ENCODE data around the gene SCNN1A. TPM values are rescaled to one million over a fixed set of nuclear protein-coding genes. Genes with fewer than 3 reads are reported as not detected.

SCNN1A gene
- total and polyA plus RNA-seq, 2 donors (not counting 3 experiments of a cell fraction or from before 2014, with no cell fraction given) = 0.12 to 0.18 TPM

GRCh38 chr12:6319446-6319845, 55.9 kb downstream of the SCNN1A start:
- ChIA-PET CTCF (interaction anchor here (1.1 to 2.3 kb wide), 3 partner anchors 17 to 146 kb away, joined by 3 to 5 read pairs (median 5); no protein-coding TSS in a partner anchor), POLR2A (interaction anchor here (1.0 kb wide), 1 partner anchor 17 kb away, joined by 3 read pairs; no protein-coding TSS in a partner anchor)
- no peaks in the 10 kb centered on the region for H3K9me1 ChIP-seq (replicated peaks; ENCODE audit: control insufficient read depth, extremely low read depth, insufficient read depth, low read length)
- H3K9ac ChIP-seq (replicated peaks; ENCODE audit: extremely low read depth, insufficient read depth, low read length) = no peak overlapping the region
- H3K27ac ChIP-seq (ENCODE audit: insufficient read depth, low read depth, low read length) = no peak overlapping the region
- dilution Hi-C loops (cut with MboI; ENCODE audit: extremely low pct_ligation_motif_present, low sequenced_read_pairs) (no loop called here), intact Hi-C loops (cut with micrococcal nuclease) (no loop called here)
- H3K79me2 ChIP-seq (ENCODE audit: control insufficient read depth, insufficient read depth, low read length) = no peaks in the 10 kb centered on the region
- no peaks in the 10 kb centered on the region for H3K36me3 ChIP-seq (ENCODE audit: control insufficient read depth in 2 of 2, extremely low read depth in 1 of 2, insufficient read depth in 2 of 2, low read length in 2 of 2)
- peaks cover 24% of the 10 kb centered on the region for H3K4me1 ChIP-seq (ENCODE audit: control insufficient read depth, extremely low read depth, insufficient read depth, low read length)
- H4K20me1 ChIP-seq (replicated peaks; ENCODE audit: control insufficient read depth, extremely low read depth, insufficient read depth, low read length) = no peaks in the 10 kb centered on the region
- no peaks in the 10 kb centered on the region for H3K9me3 ChIP-seq (replicated peaks; ENCODE audit: control insufficient read depth, insufficient read depth, low read length)
- BruUV-seq (replicated peaks) = no TSS peak
- DNase-seq (ENCODE audit: low read depth, low spot score) = no peak
- H3K4me3 ChIP-seq (replicated peaks in 1 of 3; ENCODE audit: insufficient read depth in 1 of 3, low read depth in 1 of 3, low read length in 3 of 3) = no peak overlapping the region
- no peaks in the 10 kb centered on the region for H3K27me3 ChIP-seq (ENCODE audit: control insufficient read depth in 2 of 2, insufficient read depth in 2 of 2, low read length in 2 of 2)
- TF ChIP-seq, protein P1, sequence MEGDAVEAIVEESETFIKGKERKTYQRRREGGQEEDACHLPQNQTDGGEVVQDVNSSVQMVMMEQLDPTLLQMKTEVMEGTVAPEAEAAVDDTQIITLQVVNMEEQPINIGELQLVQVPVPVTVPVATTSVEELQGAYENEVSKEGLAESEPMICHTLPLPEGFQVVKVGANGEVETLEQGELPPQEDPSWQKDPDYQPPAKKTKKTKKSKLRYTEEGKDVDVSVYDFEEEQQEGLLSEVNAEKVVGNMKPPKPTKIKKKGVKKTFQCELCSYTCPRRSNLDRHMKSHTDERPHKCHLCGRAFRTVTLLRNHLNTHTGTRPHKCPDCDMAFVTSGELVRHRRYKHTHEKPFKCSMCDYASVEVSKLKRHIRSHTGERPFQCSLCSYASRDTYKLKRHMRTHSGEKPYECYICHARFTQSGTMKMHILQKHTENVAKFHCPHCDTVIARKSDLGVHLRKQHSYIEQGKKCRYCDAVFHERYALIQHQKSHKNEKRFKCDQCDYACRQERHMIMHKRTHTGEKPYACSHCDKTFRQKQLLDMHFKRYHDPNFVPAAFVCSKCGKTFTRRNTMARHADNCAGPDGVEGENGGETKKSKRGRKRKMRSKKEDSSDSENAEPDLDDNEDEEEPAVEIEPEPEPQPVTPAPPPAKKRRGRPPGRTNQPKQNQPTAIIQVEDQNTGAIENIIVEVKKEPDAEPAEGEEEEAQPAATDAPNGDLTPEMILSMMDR (IDR thresholded peaks at IDR 0.05; ENCODE audit: extremely low read depth in 1 of 2, insufficient read depth in 1 of 2, low read depth in 1 of 2, low read length in 2 of 2) = no peak
- no peak for TF ChIP-seq EZH2 (IDR thresholded peaks at IDR 0.05; ENCODE audit: borderline replicate concordance, low read depth, low read length, severe bottlenecking)
- TF ChIP-seq JUN (IDR thresholded peaks at IDR 0.05; ENCODE audit: borderline replicate concordance, insufficient read depth, insufficient read length, low read depth) = no peak
- TF ChIP-seq GATA2 (IDR thresholded peaks at IDR 0.05; ENCODE audit: insufficient read depth, insufficient read length, low read depth, low read length) = no peak
- H2AFZ ChIP-seq (ENCODE audit: low read depth, low read length) = no peak overlapping the region
- H3K4me2 ChIP-seq (ENCODE audit: insufficient read depth, low read length) = no peak overlapping the region
- no peak for FAIRE-seq

GRCh38 chr12:6318440-6318879, 56.9 kb downstream of the SCNN1A start:
- no peak overlapping the region for H2AFZ ChIP-seq (ENCODE audit: low read depth, low read length)
- no peaks in the 10 kb centered on the region for H3K9me1 ChIP-seq (replicated peaks; ENCODE audit: control insufficient read depth, extremely low read depth, insufficient read depth, low read length)
- dilution Hi-C loops (cut with MboI; ENCODE audit: extremely low pct_ligation_motif_present, low sequenced_read_pairs) (no loop called here), intact Hi-C loops (cut with micrococcal nuclease) (no loop called here)
- TF ChIP-seq MYC (IDR thresholded peaks at IDR 0.05; ENCODE audit: low read depth, low read length) (no peak), MAX (IDR thresholded peaks at IDR 0.05; ENCODE audit: insufficient read depth, insufficient read length) (no peak), EZH2 (IDR thresholded peaks at IDR 0.05; ENCODE audit: borderline replicate concordance, low read depth, low read length, severe bottlenecking) (no peak), GATA2 (IDR thresholded peaks at IDR 0.05; ENCODE audit: insufficient read depth, insufficient read length, low read depth, low read length) (no peak), POLR2A (IDR thresholded peaks at IDR 0.05; ENCODE audit: low read depth, low read length) (peak; percentile 19), POLR2AphosphoS5 (IDR thresholded peaks at IDR 0.05; ENCODE audit: insufficient read depth, low read depth, low read length) (no peak)
- TF ChIP-seq, protein P1 (IDR thresholded peaks at IDR 0.05; ENCODE audit: extremely low read depth in 1 of 2, insufficient read depth in 1 of 2, low read depth in 1 of 2, low read length in 2 of 2) = no peak
- FAIRE-seq (no peak), DNase-seq (ENCODE audit: low read depth, low spot score) (no peak)
- no peak overlapping the region for H3K4me2 ChIP-seq (ENCODE audit: insufficient read depth, low read length)
- no peak overlapping the region for H3K27ac ChIP-seq (ENCODE audit: insufficient read depth, low read depth, low read length)
- no peaks in the 10 kb centered on the region for H3K27me3 ChIP-seq (ENCODE audit: control insufficient read depth in 2 of 2, insufficient read depth in 2 of 2, low read length in 2 of 2)
- no TSS peak for BruUV-seq (replicated peaks)
- no peak overlapping the region for H3K9ac ChIP-seq (replicated peaks; ENCODE audit: extremely low read depth, insufficient read depth, low read length)
- ChIA-PET CTCF (interaction anchor here (1.1 to 2.3 kb wide), 2 partner anchors 49 to 147 kb away, joined by 3 to 5 read pairs; no protein-coding TSS in a partner anchor), POLR2A (no interaction called here)
- no peaks in the 10 kb centered on the region for H4K20me1 ChIP-seq (replicated peaks; ENCODE audit: control insufficient read depth, extremely low read depth, insufficient read depth, low read length)
- H3K9me3 ChIP-seq (replicated peaks; ENCODE audit: control insufficient read depth, insufficient read depth, low read length) = no peaks in the 10 kb centered on the region
- H3K4me1 ChIP-seq (ENCODE audit: control insufficient read depth, extremely low read depth, insufficient read depth, low read length) = peaks cover 15% of the 10 kb centered on the region
- no peaks in the 10 kb centered on the region for H3K79me2 ChIP-seq (ENCODE audit: control insufficient read depth, insufficient read depth, low read length)
- H3K4me3 ChIP-seq (replicated peaks in 1 of 3; ENCODE audit: insufficient read depth in 1 of 3, low read depth in 1 of 3, low read length in 3 of 3) = no peak overlapping the region
- no peaks in the 10 kb centered on the region for H3K36me3 ChIP-seq (ENCODE audit: control insufficient read depth in 2 of 2, extremely low read depth in 1 of 2, insufficient read depth in 2 of 2, low read length in 2 of 2)
